GM19193 (cell line): Measurements from ENCODE around the gene ST6GALNAC3.

Source experiments
- POLR2A ChIP-seq: IDR thresholded peaks from 4 replicates; pipeline ENCODE4 v1.6.1; 2011; ENCODE audit not compliant: insufficient read depth, insufficient read length; ENCODE audit errors: extremely low read depth

The ST6GALNAC3 gene

DNA sequence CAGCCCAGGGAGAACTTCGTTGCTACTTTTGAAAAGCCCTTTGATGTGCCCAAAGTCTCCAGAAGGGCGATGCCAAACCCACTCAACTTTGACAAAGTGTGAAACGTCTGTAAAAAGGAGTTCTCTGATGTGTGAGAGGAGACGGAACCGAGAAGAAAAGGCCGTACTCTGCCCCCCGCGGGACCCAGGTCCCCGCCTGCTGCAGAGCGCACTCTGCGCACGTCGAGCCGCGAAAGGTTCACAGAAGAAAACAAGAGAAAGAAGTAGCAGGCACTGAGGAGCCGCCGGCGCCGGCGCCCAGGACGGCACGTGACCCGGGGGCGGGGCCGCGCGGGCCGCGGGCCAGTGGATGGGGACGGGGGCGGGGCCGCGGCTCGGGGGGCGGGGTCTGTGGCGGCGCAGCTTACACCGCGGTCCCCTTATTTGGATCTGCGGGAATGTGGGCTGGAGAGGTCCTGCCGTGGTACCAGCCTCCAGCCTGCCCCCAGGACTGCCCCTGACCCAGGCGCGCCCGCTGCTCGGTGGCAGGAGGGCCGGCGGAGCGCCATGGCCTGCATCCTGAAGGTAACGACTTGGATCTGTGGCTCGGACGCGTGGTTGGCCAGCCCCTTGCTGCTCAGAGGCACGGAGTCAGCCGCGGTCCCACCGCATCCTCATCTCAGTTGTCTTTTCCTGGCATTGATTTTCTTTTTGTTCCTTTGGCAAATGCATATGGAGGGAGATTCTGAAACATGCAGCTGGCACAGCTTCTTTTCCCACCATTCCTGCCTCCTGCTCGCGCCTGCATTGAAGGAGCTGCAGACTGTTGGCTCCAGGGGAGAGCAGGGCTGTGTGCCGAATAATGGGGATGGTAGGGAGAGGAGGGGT lies at the start of gene ST6GALNAC3:
Gene ST6GALNAC3, plus strand, starts transcription at position 426 of the 867 bp plus-strand sequence.
- peak; percentile 37 for TF ChIP-seq POLR2A

DNA sequence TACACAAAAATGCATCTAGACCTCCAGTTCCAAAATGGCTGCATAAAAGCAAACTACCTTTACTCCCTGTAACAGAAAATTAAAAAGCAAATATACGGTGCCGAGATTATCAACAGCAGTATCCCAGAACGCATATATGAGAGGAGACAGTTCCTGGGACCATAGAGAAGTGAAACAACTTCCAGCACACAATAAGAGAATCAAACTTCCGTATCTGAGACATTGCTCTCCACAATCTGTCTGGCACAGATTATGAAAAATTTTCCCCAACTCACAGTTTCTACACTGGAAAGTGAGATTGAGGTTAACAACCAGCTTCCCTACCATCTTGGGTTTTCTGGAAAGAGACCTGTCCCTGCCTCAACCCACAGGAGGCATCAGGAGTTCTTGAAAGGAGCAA lies 47.2 kb upstream of the ST6GALNAC3 start:
- TF ChIP-seq POLR2A: no peak

- no peak for TF ChIP-seq POLR2A
Measured at GRCh38 chr1:76029331-76029730, 45.2 kb upstream of the ST6GALNAC3 start.

DNA sequence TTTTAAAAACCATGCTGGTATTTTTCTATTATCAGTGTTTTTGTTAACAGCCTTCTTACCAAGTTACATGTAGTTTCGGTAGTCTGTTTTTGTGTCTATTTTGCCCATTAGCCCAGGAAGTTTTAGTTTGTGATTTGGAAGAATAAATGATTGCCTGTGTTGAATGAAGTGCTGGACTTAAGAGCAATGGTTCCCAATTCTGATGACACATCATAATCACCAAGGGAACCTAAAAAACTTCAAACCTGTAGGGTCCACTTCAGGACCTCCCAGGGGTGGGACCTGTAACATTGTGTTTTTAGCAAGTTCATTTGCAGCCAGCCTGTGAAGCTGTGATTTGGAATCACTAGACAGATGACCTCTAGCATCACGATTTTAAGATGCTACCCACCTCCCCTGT lies 43.0 kb upstream of the ST6GALNAC3 start:
- no peak for TF ChIP-seq POLR2A

DNA sequence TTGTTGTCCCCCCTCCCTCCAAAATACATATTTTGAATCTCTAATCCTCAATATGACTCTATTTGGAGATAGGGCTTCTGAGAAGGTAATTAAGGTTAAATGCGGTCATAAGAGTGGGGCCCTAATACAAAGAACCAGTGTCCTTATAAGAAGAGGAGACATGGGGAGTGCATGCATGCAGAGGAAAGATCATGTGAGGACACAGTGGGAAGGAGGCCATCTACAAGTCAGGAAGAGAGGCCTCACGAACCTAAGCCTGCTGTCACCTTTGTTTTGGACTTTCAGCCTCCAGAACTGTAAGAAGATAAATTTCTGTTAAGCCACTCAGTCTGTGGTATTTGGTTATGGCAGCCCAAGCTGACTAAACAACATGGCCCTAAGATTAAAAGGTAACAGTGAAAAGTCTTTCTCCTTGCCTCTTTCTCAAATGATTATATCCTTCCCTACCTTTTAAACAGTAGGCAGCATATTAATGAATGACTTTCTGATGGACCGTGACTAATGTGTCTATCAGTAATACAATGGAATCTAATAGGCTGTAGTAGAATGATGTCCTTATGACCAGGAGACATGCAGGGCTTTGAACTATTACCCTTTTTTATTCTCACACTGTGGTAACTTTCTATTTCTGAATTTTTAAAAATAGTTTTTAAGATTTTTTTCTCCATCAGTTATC lies 40.6 kb upstream of the ST6GALNAC3 start:
- TF ChIP-seq POLR2A: no peak

GRCh38 chr1:76035053-76035452 lies 39.5 kb upstream of the ST6GALNAC3 start:
- TF ChIP-seq POLR2A: no peak

DNA sequence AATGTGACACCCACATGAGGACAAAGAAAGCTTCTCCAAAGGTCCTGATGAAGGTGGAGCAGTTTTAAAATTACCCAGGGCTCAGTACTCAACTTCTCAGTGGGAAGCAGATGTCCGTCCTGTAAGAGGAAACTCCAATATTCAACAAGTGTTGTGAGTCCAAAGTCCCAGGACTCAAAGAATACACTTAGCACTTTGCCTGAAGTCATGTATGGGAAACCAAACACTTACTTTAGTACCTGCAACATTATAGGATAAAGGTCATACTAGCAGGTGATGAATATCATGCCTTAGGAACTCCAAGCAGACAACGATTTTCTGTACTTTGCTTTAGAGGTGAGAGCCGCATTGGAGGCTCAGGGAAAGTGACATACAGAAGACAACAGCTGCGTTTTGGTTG lies 37.2 kb upstream of the ST6GALNAC3 start:
- TF ChIP-seq POLR2A: no peak

- TF ChIP-seq POLR2A: no peak
Measured at GRCh38 chr1:76038287-76039004, 36.1 kb upstream of the ST6GALNAC3 start.

- no peak for TF ChIP-seq POLR2A
Measured at GRCh38 chr1:76046149-76046548, 28.4 kb upstream of the ST6GALNAC3 start.

GRCh38 chr1:76048219-76048618 lies 26.3 kb upstream of the ST6GALNAC3 start:
- TF ChIP-seq POLR2A: no peak

- no peak for TF ChIP-seq POLR2A
Measured at GRCh38 chr1:76048926-76049325, 25.6 kb upstream of the ST6GALNAC3 start.

- TF ChIP-seq POLR2A: no peak
Measured at GRCh38 chr1:76049498-76049897, 25.0 kb upstream of the ST6GALNAC3 start.

GRCh38 chr1:76053021-76053420 lies 21.5 kb upstream of the ST6GALNAC3 start:
- TF ChIP-seq POLR2A: no peak

- no peak for TF ChIP-seq POLR2A
Measured at GRCh38 chr1:76054359-76054758, 20.2 kb upstream of the ST6GALNAC3 start.

GRCh38 chr1:76055987-76056386 lies 18.6 kb upstream of the ST6GALNAC3 start:
- TF ChIP-seq POLR2A: no peak
